Thoracic aorta (tissue), 2 donors: ENCODE measurements around the gene KLHL2. TPM values are rescaled to one million over a fixed set of nuclear protein-coding genes. Genes with fewer than 3 reads are reported as not detected.

ENCODE experiments used
- ATAC-seq: fragments of 150-250 bp; one replicate; pipeline ENCODE4 v1.8.0; 2017; ENCODE audit warnings: low read depth; ENCODE audit not compliant: insufficient number of reproducible peaks, low FRiP score
- DNase-seq: peaks from one replicate; pipeline ENCODE4 v3.0.0-alpha.2; 2020; ENCODE audit warnings: low spot score
- H3K27ac ChIP-seq, 2 donors: fragments of 200-600 bp; sonication (generic); 1 replicate in 1 of 2; 2 replicates in 1 of 2; pipeline ENCODE4 v1.5.1; 2016; ENCODE audit warnings: mild to moderate bottlenecking in 2 of 2, moderate library complexity in 2 of 2
- H3K27me3 ChIP-seq: fragments of 200-600 bp; sonication (generic); replicated peaks from 2 replicates; pipeline ENCODE4 v1.6.0; 2016; ENCODE audit warnings: mild to moderate bottlenecking; ENCODE audit not compliant: insufficient read depth
- H3K36me3 ChIP-seq: fragments of 200-600 bp; sonication (generic); one replicate; pipeline ENCODE4 v1.5.1; 2016
- H3K4me1 ChIP-seq, 2 donors: fragments of 200-600 bp; sonication (generic); 1 replicate in 1 of 2; 2 replicates in 1 of 2; pipeline versions ENCODE4 v1.5.1 to v1.6.0; 2016; ENCODE audit warnings: low read depth in 2 of 2, mild to moderate bottlenecking in 1 of 2; ENCODE audit not compliant: control insufficient read depth in 1 of 2
- H3K4me3 ChIP-seq: fragments of 200-600 bp; sonication (generic); 2 replicates; pipeline ENCODE4 v1.5.1; 2016; ENCODE audit warnings: mild to moderate bottlenecking
- H3K9me3 ChIP-seq: fragments of 200-600 bp; sonication (generic); 2 replicates; pipeline ENCODE4 v1.5.1; 2016
- CTCF ChIP-seq: fragments of 200-600 bp; sonication (generic); IDR thresholded peaks from one replicate; pipeline ENCODE4 v1.5.1; 2019; ENCODE audit warnings: antibody characterized with exemption
- total RNA-seq, 2 donors: library from RNA; depleted of rRNA; stranded (reverse); fragments of >200 nt; gene quantifications; one replicate each; pipeline versions ENCODE4 v1.1.0 to v1.2.3, GENCODE V29; 2016

KLHL2 gene
- total RNA-seq, 2 donors from 2014 or later: 13.5 to 48.2 TPM

- TF ChIP-seq CTCF: peak; percentile 51
- Histone ChIP-seq H3K27ac (no peak overlapping the region), H3K4me1 (peaks cover 0 to 5% of the 10 kb centered on the region in 2 donors), H3K9me3 (no peaks in the 10 kb centered on the region), H3K36me3 (no peaks in the 10 kb centered on the region), H3K27me3 (no peaks in the 10 kb centered on the region), H3K4me3 (no peak overlapping the region)
- no peak for DNase-seq
- no peak for ATAC-seq
Measured at GRCh38 chr4:165355900-165356300, 148.5 kb downstream of the KLHL2 start.

- Histone ChIP-seq H3K27me3 (no peaks in the 10 kb centered on the region), H3K9me3 (no peaks in the 10 kb centered on the region), H3K4me3 (no peak overlapping the region), H3K36me3 (no peaks in the 10 kb centered on the region), H3K27ac (no peak overlapping the region), H3K4me1 (peaks cover 0 to 5% of the 10 kb centered on the region in 2 donors)
- ATAC-seq (no peak), DNase-seq (no peak)
- TF ChIP-seq CTCF: no peak
Measured at GRCh38 chr4:165359506-165359905, 152.1 kb downstream of the KLHL2 start.

- no peak for ATAC-seq
- H3K4me1 ChIP-seq: peaks cover 0 to 5% of the 10 kb centered on the region in 2 donors
- no peak overlapping the region for H3K27ac ChIP-seq
- DNase-seq: no peak
- no peaks in the 10 kb centered on the region for H3K36me3 ChIP-seq
- no peaks in the 10 kb centered on the region for H3K27me3 ChIP-seq
- H3K4me3 ChIP-seq: no peak overlapping the region
- H3K9me3 ChIP-seq: no peaks in the 10 kb centered on the region
- no peak for TF ChIP-seq CTCF
Measured at GRCh38 chr4:165360041-165360695, 152.8 kb downstream of the KLHL2 start.

GRCh38 chr4:165360985-165361670 is 153.8 kb downstream of the KLHL2 start:
- no peak for TF ChIP-seq CTCF

GRCh38 chr4:165361810-165362209 is 154.4 kb downstream of the KLHL2 start:
- no peak for TF ChIP-seq CTCF
- H3K27ac ChIP-seq: no peak overlapping the region
- DNase-seq (no peak), ATAC-seq (no peak)
- H3K4me3 ChIP-seq: no peak overlapping the region
- no peaks in the 10 kb centered on the region for H3K9me3 ChIP-seq
- no peaks in the 10 kb centered on the region for H3K27me3 ChIP-seq
- H3K36me3 ChIP-seq: no peaks in the 10 kb centered on the region
- no peaks in the 10 kb centered on the region for H3K4me1 ChIP-seq

More at GRCh38 chr4:165360985-165361670, 153.8 kb downstream of the KLHL2 start:
- no peaks in the 10 kb centered on the region for H3K4me1 ChIP-seq
- no peak for DNase-seq
- H3K4me3 ChIP-seq: no peak overlapping the region
- no peak overlapping the region for H3K27ac ChIP-seq
- H3K27me3 ChIP-seq: no peaks in the 10 kb centered on the region
- H3K36me3 ChIP-seq: no peaks in the 10 kb centered on the region
- no peak for ATAC-seq
- H3K9me3 ChIP-seq: no peaks in the 10 kb centered on the region
